Activated CD8-positive, alpha-beta memory T cell treated with anti-CD3 and anti-CD28 coated beads for 4 hours (primary cell): ENCODE measurements around the gene RAD9B.
"Not testable (repeated sequence)": the region's sequence is repeated elsewhere in the genome, so short reads cannot be mapped to it uniquely, and the experiment has no call there.

Experiments used
- DNase-seq, 2 donors: peaks; one replicate each; pipeline ENCODE4 v3.0.0-alpha.2; 2020; ENCODE audit warnings: low read depth in 2 of 2

The RAD9B gene

GRCh38 chr12:110528277-110528839 lies 26.2 kb downstream of the RAD9B start:
- no peak for DNase-seq

- DNase-seq, result no peak
These were observed 28.4 kb downstream of the RAD9B start for GRCh38 chr12:110530511-110530910.

GRCh38 chr12:110531741-110532333 lies 29.7 kb downstream of the RAD9B start:
- DNase-seq, result no peak

GRCh38 chr12:110532644-110533043 lies 30.5 kb downstream of the RAD9B start:
- no peak for DNase-seq

- no peak for DNase-seq
These were observed 31.5 kb downstream of the RAD9B start for GRCh38 chr12:110533607-110534006.

- DNase-seq, result no peak
These were observed 32.7 kb downstream of the RAD9B start for GRCh38 chr12:110534811-110535210.

- DNase-seq, result no peak
These were observed 34.9 kb downstream of the RAD9B start for GRCh38 chr12:110536834-110537604.

GRCh38 chr12:110537605-110538409 lies 35.7 kb downstream of the RAD9B start:
- DNase-seq, result no peak

- no peak for DNase-seq
These were observed 36.9 kb downstream of the RAD9B start for GRCh38 chr12:110538869-110539622.

GRCh38 chr12:110540048-110540447 lies 37.9 kb downstream of the RAD9B start:
- no peak for DNase-seq

- DNase-seq, result no peak
These were observed 41.3 kb downstream of the RAD9B start for GRCh38 chr12:110543252-110543959.

- DNase-seq, result no peak
These were observed 41.8 kb downstream of the RAD9B start for GRCh38 chr12:110543965-110544364.

- not testable (repeated sequence) for DNase-seq
These were observed 43.1 kb downstream of the RAD9B start for GRCh38 chr12:110545259-110545658.

GRCh38 chr12:110545812-110546211 lies 43.7 kb downstream of the RAD9B start:
- no peak for DNase-seq

- no peak for DNase-seq
These were observed 44.2 kb downstream of the RAD9B start for GRCh38 chr12:110546339-110546738.

GRCh38 chr12:110547090-110547489 lies 45.0 kb downstream of the RAD9B start:
- no peak for DNase-seq

- DNase-seq, result no peak
These were observed 46.5 kb downstream of the RAD9B start for GRCh38 chr12:110548678-110549077.

- DNase-seq, result no peak
These were observed 47.6 kb downstream of the RAD9B start for GRCh38 chr12:110549716-110550115.

- no peak for DNase-seq
These were observed 48.9 kb downstream of the RAD9B start for GRCh38 chr12:110550981-110551380.
